ENCODE results near the gene RGPD8.
"Not testable (repeated sequence)": the region's sequence is repeated elsewhere in the genome, so short reads cannot be mapped to it uniquely, and the experiment has no call there.

The RGPD8 gene

GRCh38 chr2:112434890-112435715 is 1.7 kb upstream of the RGPD8 start:
- DNase-seq, result not testable (repeated sequence)

- no peak for DNase-seq
Observed at GRCh38 chr2:112433932-112434730, 686 bp upstream of the RGPD8 start.

- DNase-seq, result not testable (repeated sequence)
Observed at GRCh38 chr2:112432735-112433479, 538 bp downstream of the RGPD8 start.

GRCh38 chr2:112432390-112432734 is 1.1 kb downstream of the RGPD8 start:
- DNase-seq, result not testable (repeated sequence)

- not testable (repeated sequence) for DNase-seq
Observed at GRCh38 chr2:112431587-112432295, 1.7 kb downstream of the RGPD8 start.

- not testable (repeated sequence) for DNase-seq
Observed at GRCh38 chr2:112424553-112424952, 8.9 kb downstream of the RGPD8 start.

GRCh38 chr2:112416860-112417259 is 16.6 kb downstream of the RGPD8 start:
- DNase-seq, result not testable (repeated sequence)

GRCh38 chr2:112360055-112360454 is 73.4 kb downstream of the RGPD8 start:
- DNase-seq, result not testable (repeated sequence)

- DNase-seq, result not testable (repeated sequence)
Observed at GRCh38 chr2:112354335-112354734, 79.1 kb downstream of the RGPD8 start.

- DNase-seq, result not testable (repeated sequence)
Observed at GRCh38 chr2:112352809-112353603, 80.4 kb downstream of the RGPD8 start.

- not testable (repeated sequence) for DNase-seq
Observed at GRCh38 chr2:112352292-112352691, 81.2 kb downstream of the RGPD8 start.

- DNase-seq, result no peak
Observed at GRCh38 chr2:112345030-112346027, 88.1 kb downstream of the RGPD8 start.

GRCh38 chr2:112343827-112344585 is 89.4 kb downstream of the RGPD8 start:
- DNase-seq, result peak; percentile 39

- DNase-seq, result no peak
Observed at GRCh38 chr2:112342067-112342550, 91.3 kb downstream of the RGPD8 start.

GRCh38 chr2:112340475-112341267 is 92.8 kb downstream of the RGPD8 start:
- DNase-seq, result no peak

GRCh38 chr2:112339986-112340385 is 93.5 kb downstream of the RGPD8 start:
- no peak for DNase-seq

- DNase-seq, result no peak
Observed at GRCh38 chr2:112335600-112335999, 97.8 kb downstream of the RGPD8 start.

GRCh38 chr2:112332123-112332696 is 101.2 kb downstream of the RGPD8 start:
- DNase-seq, result no peak
